ENCODE results near the gene SLC25A15.
"Not testable (repeated sequence)": the region's sequence is repeated elsewhere in the genome, so short reads cannot be mapped to it uniquely, and the experiment has no call there.

DNA sequence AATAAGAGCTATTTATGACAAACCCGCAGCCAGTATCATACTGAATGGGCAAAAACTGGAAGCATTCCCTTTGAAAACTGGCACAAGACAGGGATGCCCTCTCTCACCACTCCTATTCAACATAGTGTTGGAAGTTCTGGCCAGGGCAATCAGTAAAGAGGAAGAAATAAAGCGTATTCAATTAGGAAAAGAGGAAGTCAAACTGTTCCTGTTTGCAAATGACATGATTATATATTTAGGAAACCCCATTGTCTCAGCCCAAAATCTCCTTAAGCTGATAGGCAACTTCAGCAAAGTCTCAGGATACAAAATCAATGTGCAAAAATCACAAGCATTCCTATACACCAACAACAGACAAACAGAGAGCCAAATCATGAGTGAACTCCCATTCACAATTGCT is 50.3 kb downstream of the SLC25A15 start:
- TF ChIP-seq POLR2AphosphoS5 (IDR thresholded peaks at IDR 0.05; ENCODE audit: low read depth, low read length); POLR2A (IDR thresholded peaks at IDR 0.05; ENCODE audit: borderline replicate concordance, extremely low read depth, insufficient read depth, insufficient read length); EZH2 (IDR thresholded peaks at IDR 0.05); EZH2phosphoT487 (IDR thresholded peaks at IDR 0.05; ENCODE audit: borderline replicate concordance); YY1 (IDR thresholded peaks at IDR 0.05; ENCODE audit: extremely low read depth, insufficient replicate concordance, low read depth, low read length); RAD21 (IDR thresholded peaks at IDR 0.05; ENCODE audit: low read depth); ZFX (IDR thresholded peaks at IDR 0.05): not testable (repeated sequence)
- TF ChIP-seq, protein P1, sequence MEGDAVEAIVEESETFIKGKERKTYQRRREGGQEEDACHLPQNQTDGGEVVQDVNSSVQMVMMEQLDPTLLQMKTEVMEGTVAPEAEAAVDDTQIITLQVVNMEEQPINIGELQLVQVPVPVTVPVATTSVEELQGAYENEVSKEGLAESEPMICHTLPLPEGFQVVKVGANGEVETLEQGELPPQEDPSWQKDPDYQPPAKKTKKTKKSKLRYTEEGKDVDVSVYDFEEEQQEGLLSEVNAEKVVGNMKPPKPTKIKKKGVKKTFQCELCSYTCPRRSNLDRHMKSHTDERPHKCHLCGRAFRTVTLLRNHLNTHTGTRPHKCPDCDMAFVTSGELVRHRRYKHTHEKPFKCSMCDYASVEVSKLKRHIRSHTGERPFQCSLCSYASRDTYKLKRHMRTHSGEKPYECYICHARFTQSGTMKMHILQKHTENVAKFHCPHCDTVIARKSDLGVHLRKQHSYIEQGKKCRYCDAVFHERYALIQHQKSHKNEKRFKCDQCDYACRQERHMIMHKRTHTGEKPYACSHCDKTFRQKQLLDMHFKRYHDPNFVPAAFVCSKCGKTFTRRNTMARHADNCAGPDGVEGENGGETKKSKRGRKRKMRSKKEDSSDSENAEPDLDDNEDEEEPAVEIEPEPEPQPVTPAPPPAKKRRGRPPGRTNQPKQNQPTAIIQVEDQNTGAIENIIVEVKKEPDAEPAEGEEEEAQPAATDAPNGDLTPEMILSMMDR (IDR thresholded peaks at IDR 0.05 in 2 of 3, conservative IDR thresholded peaks at IDR 0.05 in 1 of 3; ENCODE audit: borderline replicate concordance in 1 of 3, insufficient read depth in 1 of 3, low read depth in 2 of 3, low read length in 2 of 3), result not testable (repeated sequence)
- TF ChIP-seq, protein P2, sequence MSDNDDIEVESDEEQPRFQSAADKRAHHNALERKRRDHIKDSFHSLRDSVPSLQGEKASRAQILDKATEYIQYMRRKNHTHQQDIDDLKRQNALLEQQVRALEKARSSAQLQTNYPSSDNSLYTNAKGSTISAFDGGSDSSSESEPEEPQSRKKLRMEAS (IDR thresholded peaks at IDR 0.05), result not testable (repeated sequence)

All from HCT116 (cell line).